ENCODE results near the gene DCAF15. TPM values are rescaled to one million over a fixed set of nuclear protein-coding genes. Genes with fewer than 3 reads are reported as not detected.

The DCAF15 gene
- total RNA-seq, 2 experiments from 2014 or later = 51.3 to 51.9 TPM

- no peak for ATAC-seq
- Mint-ChIP-seq H3K4me3 (no peak overlapping the region), H3K27ac (no peak overlapping the region), H3K4me1 (ENCODE audit: low read depth) (no peaks in the 10 kb centered on the region), H3K9me3 (no peaks in the 10 kb centered on the region), H3K27me3 (no peaks in the 10 kb centered on the region), H3K36me3 (ENCODE audit: low read depth) (no peaks in the 10 kb centered on the region)
- TF ChIP-seq CTCF (IDR thresholded peaks at IDR 0.05) = no peak
- no peak for DNase-seq
- ChIA-PET CTCF (no interaction called here), POLR2A (no interaction called here)
- intact Hi-C loops (cut with micrococcal nuclease) = no loop called here
Measured at GRCh38 chr19:13946414-13946813, 5.9 kb upstream of the DCAF15 start.

- peaks cover 6% of the 10 kb centered on the region for H3K36me3 Mint-ChIP-seq (ENCODE audit: low read depth)
- H3K27ac Mint-ChIP-seq = no peak overlapping the region
- peaks cover 13% of the 10 kb centered on the region for H3K4me1 Mint-ChIP-seq (ENCODE audit: low read depth)
Measured at GRCh38 chr19:13951043-13951442, 1.3 kb upstream of the DCAF15 start.

DNA sequence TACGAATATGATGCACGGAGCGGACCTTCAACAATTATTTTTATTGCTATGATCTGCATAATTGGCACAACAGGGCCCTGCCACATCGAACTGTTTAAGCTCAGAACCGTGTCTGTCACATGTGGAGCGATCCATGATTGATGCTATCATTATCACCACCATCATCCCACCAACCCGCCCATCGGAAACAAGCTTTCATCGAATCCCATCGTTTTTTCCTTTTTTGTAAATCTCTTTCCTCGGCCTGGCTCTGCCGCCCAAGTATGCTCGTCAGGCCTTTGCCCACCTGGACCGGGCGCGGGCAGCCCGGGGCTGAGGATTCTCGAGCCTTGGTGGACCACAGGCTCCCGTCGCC is 533 bp upstream of the DCAF15 start:
- H3K27ac Mint-ChIP-seq = peak overlapping the region; percentile 83
- intact Hi-C loops (cut with micrococcal nuclease) = no loop called here
- POLR2A ChIA-PET = interaction anchor here (1.1 to 1.5 kb wide), 4 partner anchors 13 to 80 kb away, joined by 3 to 6 read pairs (median 4); partner anchors contain the start of gene PODNL1

More at GRCh38 chr19:13951043-13951442, 1.3 kb upstream of the DCAF15 start:
- Mint-ChIP-seq H3K27me3 (no peaks in the 10 kb centered on the region), H3K4me3 (no peak overlapping the region), H3K9me3 (no peaks in the 10 kb centered on the region)
- CTCF ChIA-PET = interaction anchor here (1.1 kb wide), 1 partner anchor 9 kb away, joined by 5 read pairs; no protein-coding TSS in a partner anchor
- DNase-seq (no peak), ATAC-seq (no peak)
- POLR2A ChIA-PET = no interaction called here
- no peak for TF ChIP-seq CTCF (IDR thresholded peaks at IDR 0.05)
- intact Hi-C loops (cut with micrococcal nuclease) = no loop called here

GRCh38 chr19:13952931-13953531 is 722 bp downstream of the DCAF15 start:
- H3K27me3 Mint-ChIP-seq = no peaks in the 10 kb centered on the region
- peaks cover 13% of the 10 kb centered on the region for H3K4me1 Mint-ChIP-seq (ENCODE audit: low read depth)
- no peaks in the 10 kb centered on the region for H3K9me3 Mint-ChIP-seq
- peaks cover 8% of the 10 kb centered on the region for H3K36me3 Mint-ChIP-seq (ENCODE audit: low read depth)
- ChIA-PET CTCF (interaction anchor here (0.9 to 1.5 kb wide), 5 partner anchors 78 to 150 kb away, joined by 3 to 7 read pairs (median 5); partner anchors contain the start of genes IL27RA and MISP3), POLR2A (interaction anchor here (0.6 to 1.5 kb wide), 8 partner anchors 19 to 1042 kb away, joined by 3 to 6 read pairs (median 3); partner anchors contain the start of gene IL27RA)
- TF ChIP-seq CTCF (IDR thresholded peaks at IDR 0.05) = no peak
- intact Hi-C loops (cut with micrococcal nuclease) = no loop called here
- DNase-seq (peak; percentile 13), ATAC-seq (no peak)
- H3K27ac Mint-ChIP-seq = peak overlapping the region; percentile 80
- H3K4me3 Mint-ChIP-seq = peak overlapping the region; percentile 94

More for the DNA sequence above, 533 bp upstream of the DCAF15 start:
- CTCF ChIA-PET = interaction anchor here (0.8 to 1.3 kb wide), 4 partner anchors 8 to 106 kb away, joined by 3 to 5 read pairs (median 4); partner anchors contain the start of gene IL27RA
- peak; percentile 3 for ATAC-seq
- DNase-seq = no peak
- H3K9me3 Mint-ChIP-seq = no peaks in the 10 kb centered on the region
- H3K4me1 Mint-ChIP-seq (ENCODE audit: low read depth) = peaks cover 13% of the 10 kb centered on the region
- H3K36me3 Mint-ChIP-seq (ENCODE audit: low read depth) = peaks cover 8% of the 10 kb centered on the region
- no peak for TF ChIP-seq CTCF (IDR thresholded peaks at IDR 0.05)
- H3K27me3 Mint-ChIP-seq = no peaks in the 10 kb centered on the region
- H3K4me3 Mint-ChIP-seq = peak overlapping the region; percentile 94

DNA sequence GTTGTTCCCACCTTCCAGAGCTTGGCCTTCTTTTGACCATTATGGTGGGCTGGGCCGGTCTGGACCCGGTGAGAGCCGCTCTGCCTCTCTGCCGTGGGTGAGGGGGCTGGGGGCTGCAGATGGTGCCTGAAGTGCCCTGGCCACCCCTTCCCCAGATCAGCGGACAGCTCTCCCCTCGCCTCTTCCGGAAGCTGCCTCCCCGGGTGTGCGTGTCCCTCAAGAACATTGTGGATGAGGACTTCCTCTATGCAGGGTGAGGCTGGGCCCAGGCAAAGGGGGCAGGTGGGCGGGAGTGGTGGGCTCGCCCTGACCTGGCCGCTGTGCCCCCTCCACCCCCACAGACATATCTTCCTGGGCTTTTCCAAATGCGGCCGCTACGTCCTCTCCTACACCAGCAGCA is 1.9 kb downstream of the DCAF15 start:
- H3K4me1 Mint-ChIP-seq (ENCODE audit: low read depth) = peaks cover 13% of the 10 kb centered on the region
- ATAC-seq = no peak
- ChIA-PET POLR2A (interaction anchor here (1.1 to 1.4 kb wide), 4 partner anchors 24 to 100 kb away, joined by 3 to 4 read pairs (median 3); no protein-coding TSS in a partner anchor), CTCF (interaction anchor here (0.9 to 1.5 kb wide), 2 partner anchors 89 to 105 kb away, joined by 3 to 7 read pairs; no protein-coding TSS in a partner anchor)
- intact Hi-C loops (cut with micrococcal nuclease) = no loop called here
- no peak overlapping the region for H3K27ac Mint-ChIP-seq
- H3K4me3 Mint-ChIP-seq = peak overlapping the region; percentile 94
- DNase-seq = no peak
- H3K36me3 Mint-ChIP-seq (ENCODE audit: low read depth) = peaks cover 8% of the 10 kb centered on the region
- TF ChIP-seq CTCF (IDR thresholded peaks at IDR 0.05) = no peak
- no peaks in the 10 kb centered on the region for H3K27me3 Mint-ChIP-seq
- no peaks in the 10 kb centered on the region for H3K9me3 Mint-ChIP-seq
